ENCODE data around the gene CALHM2.

The CALHM2 gene

DNA sequence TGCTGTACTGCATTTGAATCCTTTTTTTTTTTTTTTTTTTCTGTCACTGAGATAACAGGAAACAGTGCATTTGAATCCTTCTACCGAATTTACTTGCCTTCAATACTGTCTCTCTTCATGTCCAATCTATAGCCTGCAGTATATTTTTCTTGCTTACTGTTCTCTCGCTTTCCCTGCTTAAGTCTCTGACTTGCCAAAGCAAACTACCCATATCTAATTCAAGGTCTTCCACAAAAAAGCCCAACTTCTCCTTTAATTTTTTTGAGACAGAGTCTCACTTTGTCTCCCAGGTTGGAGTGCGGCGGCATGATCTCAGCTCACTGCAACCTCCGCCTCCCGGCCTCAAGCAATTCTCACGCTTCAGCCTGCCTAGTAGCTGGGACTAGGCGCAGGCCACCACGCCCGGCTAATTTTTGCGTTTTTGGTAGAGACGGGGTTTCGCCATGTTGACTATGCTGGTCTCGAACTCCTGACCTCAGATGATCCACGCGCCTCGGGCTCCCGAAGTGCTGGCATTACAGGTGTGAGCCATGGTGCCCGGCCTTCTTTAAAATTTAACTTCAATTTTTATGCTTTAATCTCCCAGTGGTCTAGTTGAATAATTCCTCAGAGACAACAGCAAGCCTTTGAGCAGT, 54.9 kb downstream of the CALHM2 start:
- no peak for DNase-seq

DNA sequence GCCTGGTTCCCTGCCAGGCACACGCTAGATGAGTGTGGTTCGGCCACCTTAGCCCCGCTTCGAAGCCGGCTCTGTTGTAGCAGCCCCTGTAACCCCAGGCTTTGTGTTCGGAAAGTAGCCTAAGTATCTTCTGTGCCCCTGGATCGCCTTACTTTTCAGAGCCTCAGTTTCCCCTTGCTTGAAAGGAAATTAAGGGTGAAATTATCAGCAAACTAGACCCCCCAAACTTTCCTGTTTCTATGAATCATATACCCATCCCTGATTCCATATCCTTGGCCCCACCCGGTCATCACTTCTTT, 55.4 kb downstream of the CALHM2 start:
- no peak for DNase-seq
